ENCODE data around the gene GRWD1. TPM values are rescaled to one million over a fixed set of nuclear protein-coding genes. Genes with fewer than 3 reads are reported as not detected.

GRWD1 gene
- total RNA-seq, 4 donors from 2014 or later = 33.0 to 43.9 (median 34.6) TPM

DNA sequence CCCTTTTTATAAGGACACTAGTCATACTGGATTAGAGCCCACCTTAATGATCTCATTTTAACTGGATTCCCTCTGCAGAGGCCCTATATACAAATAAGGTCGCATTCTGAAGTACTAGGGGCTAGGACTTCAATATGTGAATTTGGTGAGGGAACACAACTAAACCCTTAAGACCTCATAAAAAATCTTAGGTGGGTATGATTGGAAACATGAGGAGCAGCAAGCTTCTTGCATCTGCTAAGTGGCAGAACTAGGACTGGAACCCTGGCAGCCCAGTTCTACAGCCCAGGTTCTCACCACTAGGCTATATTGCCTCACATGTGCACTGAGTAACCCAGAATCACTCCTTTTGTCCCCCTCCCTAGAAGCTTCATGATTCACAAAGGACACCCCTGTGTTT is 17.1 kb upstream of the GRWD1 start:
- H3K27me3 ChIP-seq = no peaks in the 10 kb centered on the region
- H3K4me1 ChIP-seq = no peaks in the 10 kb centered on the region
- no peaks in the 10 kb centered on the region for H3K9me3 ChIP-seq
- no peak overlapping the region for H3K4me3 ChIP-seq
- WGBS, 2 donors = 100% methylated on average over 1 of the region's 1 CpG; no CpG with 5 or more reads in 1 of the 2 donors
- no peaks in the 10 kb centered on the region for H3K36me3 ChIP-seq
- intact Hi-C loops (cut with DNase I) = no loop called here
- TF ChIP-seq, protein P1, sequence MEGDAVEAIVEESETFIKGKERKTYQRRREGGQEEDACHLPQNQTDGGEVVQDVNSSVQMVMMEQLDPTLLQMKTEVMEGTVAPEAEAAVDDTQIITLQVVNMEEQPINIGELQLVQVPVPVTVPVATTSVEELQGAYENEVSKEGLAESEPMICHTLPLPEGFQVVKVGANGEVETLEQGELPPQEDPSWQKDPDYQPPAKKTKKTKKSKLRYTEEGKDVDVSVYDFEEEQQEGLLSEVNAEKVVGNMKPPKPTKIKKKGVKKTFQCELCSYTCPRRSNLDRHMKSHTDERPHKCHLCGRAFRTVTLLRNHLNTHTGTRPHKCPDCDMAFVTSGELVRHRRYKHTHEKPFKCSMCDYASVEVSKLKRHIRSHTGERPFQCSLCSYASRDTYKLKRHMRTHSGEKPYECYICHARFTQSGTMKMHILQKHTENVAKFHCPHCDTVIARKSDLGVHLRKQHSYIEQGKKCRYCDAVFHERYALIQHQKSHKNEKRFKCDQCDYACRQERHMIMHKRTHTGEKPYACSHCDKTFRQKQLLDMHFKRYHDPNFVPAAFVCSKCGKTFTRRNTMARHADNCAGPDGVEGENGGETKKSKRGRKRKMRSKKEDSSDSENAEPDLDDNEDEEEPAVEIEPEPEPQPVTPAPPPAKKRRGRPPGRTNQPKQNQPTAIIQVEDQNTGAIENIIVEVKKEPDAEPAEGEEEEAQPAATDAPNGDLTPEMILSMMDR (IDR thresholded peaks at IDR 0.05) = no peak
- TF ChIP-seq POLR2A (IDR thresholded peaks at IDR 0.05) = no peak
- DNase-seq = no peak
- no peak overlapping the region for H3K27ac ChIP-seq

DNA sequence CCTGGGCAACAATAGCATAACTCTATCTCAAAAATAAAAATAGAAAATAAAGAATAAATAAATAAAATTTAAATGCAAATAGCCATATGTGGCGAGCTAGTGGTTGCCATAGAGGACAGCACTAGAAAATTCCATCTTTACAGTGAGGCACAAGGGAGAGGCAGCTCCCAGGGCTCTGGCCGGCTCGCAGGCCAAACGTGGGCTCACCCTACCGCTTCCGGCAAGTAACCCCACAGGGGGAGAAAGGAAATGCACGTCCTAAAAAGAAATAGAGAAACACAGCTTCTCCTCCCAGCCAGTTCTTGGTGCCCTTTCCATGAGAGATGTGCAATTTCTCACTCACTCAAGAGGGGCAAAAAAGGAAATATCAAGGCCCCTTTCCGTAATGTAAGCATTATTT is 12.4 kb upstream of the GRWD1 start:
- H3K36me3 ChIP-seq = no peaks in the 10 kb centered on the region
- WGBS, 2 donors = 67 to 79% methylated on average over 8 of the region's 8 CpGs
- no peaks in the 10 kb centered on the region for H3K4me1 ChIP-seq
- no peak for TF ChIP-seq POLR2A (IDR thresholded peaks at IDR 0.05)
- TF ChIP-seq, protein P1 (IDR thresholded peaks at IDR 0.05) = no peak
- intact Hi-C loops (cut with DNase I) = no loop called here
- H3K27me3 ChIP-seq = peaks cover 0 to 26% (median 0%) of the 10 kb centered on the region in 4 donors
- H3K27ac ChIP-seq = no peak overlapping the region
- H3K4me3 ChIP-seq = no peak overlapping the region
- no peaks in the 10 kb centered on the region for H3K9me3 ChIP-seq
- no peak for DNase-seq

DNA sequence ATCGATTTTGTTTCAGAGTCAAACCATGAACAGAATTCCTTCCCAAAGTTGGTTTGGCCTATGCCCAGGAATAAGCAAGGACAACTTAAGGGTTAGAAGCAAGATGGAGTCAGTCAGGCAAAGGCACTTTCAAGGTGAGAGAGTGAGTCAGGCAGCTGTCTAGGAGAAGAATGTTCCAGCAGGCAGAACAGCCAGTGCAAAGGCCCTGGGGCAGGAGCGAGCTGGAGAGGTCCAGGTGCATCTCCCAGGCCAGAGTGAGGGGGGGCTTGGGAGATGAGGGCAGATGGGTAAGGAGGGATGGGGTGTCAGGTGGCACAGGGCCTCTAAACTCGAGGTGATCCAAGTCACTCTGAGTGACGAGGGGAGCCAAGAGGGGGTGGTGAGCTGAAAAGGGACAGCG is 9.2 kb upstream of the GRWD1 start:
- no peaks in the 10 kb centered on the region for H3K4me1 ChIP-seq
- TF ChIP-seq, protein P1 (IDR thresholded peaks at IDR 0.05) = no peak
- TF ChIP-seq POLR2A (IDR thresholded peaks at IDR 0.05) = no peak
- no peak overlapping the region for H3K27ac ChIP-seq
- H3K4me3 ChIP-seq = no peak overlapping the region
- intact Hi-C loops (cut with DNase I) = no loop called here
- no peaks in the 10 kb centered on the region for H3K9me3 ChIP-seq
- no peaks in the 10 kb centered on the region for H3K36me3 ChIP-seq
- no peak for DNase-seq
- WGBS, 2 donors = 81 to 86% methylated on average over 5 of the region's 5 CpGs
- peaks cover 0 to 56% (median 0%) of the 10 kb centered on the region in 4 donors for H3K27me3 ChIP-seq

DNA sequence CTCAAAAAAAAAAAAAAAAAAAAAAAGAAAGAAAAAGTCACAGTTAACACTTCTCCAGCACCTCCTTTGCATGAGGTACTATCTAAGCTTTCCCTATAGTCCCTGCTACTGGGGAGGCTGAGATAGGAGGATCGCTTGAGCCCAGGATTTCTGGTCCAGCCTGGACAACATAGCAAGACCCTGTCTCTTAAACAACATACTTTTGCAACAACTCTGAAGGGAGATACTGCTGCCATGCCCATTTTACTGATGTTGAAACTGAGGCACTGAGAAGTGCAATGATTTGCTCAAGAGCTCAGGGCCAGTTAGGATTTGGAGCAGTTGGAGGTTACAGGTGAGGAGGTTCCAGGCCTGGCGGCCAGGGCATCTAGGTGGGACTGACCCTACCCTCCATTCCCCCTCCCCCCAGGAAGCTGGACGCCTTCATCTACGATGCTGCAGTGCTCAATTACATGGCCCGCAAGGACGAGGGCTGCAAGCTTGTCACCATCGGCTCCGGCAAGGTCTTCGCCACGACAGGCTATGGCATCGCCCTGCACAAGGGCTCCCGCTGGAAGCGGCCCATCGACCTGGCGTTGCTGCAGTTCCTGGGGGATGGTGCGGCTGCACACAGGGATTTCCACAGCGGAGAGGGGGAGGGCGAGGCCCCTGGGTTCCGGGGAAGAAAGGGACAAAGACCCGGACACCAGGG is 4.3 kb upstream of the GRWD1 start:
- 92 to 100% methylated on average over 1 to 10 of the region's 20 CpGs for WGBS, 2 donors
- intact Hi-C loops (cut with DNase I) = no loop called here
- no peak for DNase-seq
- Histone ChIP-seq H3K27me3 (peaks cover 0 to 75% (median 2%) of the 10 kb centered on the region in 4 donors), H3K9me3 (no peaks in the 10 kb centered on the region), H3K4me3 (no peak overlapping the region), H3K36me3 (no peaks in the 10 kb centered on the region), H3K4me1 (peaks cover 14 to 28% (median 19%) of the 10 kb centered on the region in 3 donors), H3K27ac (no peak overlapping the region)
- TF ChIP-seq, protein P1 (IDR thresholded peaks at IDR 0.05) = no peak
- TF ChIP-seq POLR2A (IDR thresholded peaks at IDR 0.05) = no peak

DNA sequence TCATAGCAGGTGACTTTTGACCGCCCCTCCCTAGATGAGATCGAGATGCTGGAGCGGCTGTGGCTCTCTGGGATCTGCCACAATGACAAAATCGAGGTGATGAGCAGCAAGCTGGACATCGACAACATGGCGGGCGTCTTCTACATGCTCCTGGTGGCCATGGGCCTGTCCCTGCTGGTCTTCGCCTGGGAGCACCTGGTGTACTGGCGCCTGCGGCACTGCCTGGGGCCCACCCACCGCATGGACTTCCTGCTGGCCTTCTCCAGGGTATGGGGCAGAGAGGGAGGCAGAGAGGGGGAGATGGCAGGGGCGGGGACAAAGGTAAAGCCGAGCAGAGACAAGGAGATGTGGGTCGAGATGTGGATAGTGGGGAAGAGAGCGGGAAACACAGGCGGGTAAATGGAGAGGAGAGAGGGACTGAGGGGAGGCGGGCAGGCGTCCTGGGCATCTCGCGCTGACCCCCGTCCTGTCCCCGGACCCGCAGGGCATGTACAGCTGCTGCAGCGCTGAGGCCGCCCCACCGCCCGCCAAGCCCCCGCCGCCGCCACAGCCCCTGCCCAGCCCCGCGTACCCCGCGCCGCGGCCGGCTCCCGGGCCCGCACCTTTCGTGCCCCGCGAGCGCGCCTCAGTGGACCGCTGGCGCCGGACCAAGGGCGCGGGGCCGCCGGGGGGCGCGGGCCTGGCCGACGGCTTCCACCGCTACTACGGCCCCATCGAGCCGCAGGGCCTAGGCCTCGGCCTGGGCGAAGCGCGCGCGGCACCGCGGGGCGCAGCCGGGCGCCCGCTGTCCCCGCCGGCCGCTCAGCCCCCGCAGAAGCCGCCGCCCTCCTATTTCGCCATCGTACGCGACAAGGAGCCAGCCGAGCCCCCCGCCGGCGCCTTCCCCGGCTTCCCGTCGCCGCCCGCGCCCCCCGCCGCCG is 3.4 kb upstream of the GRWD1 start:
- 65 to 79% methylated on average over 23 to 25 of the region's 94 CpGs for WGBS, 2 donors
- no peak for DNase-seq
- H3K4me1 ChIP-seq = peaks cover 19 to 37% (median 22%) of the 10 kb centered on the region in 3 donors
- intact Hi-C loops (cut with DNase I) = no loop called here
- H3K9me3 ChIP-seq = no peaks in the 10 kb centered on the region
- H3K27me3 ChIP-seq = peaks cover 0 to 67% (median 2%) of the 10 kb centered on the region in 4 donors
- no peak overlapping the region for H3K27ac ChIP-seq
- H3K4me3 ChIP-seq = peak overlapping the region in 1 of 4 donors; percentile 93
- H3K36me3 ChIP-seq = peaks cover 0 to 4% (median 0%) of the 10 kb centered on the region in 3 donors
- TF ChIP-seq, protein P1 (IDR thresholded peaks at IDR 0.05) = no peak
- TF ChIP-seq POLR2A (IDR thresholded peaks at IDR 0.05) = no peak
